HepG2 (cell line): ENCODE data around the gene ISOC2. TPM values are rescaled to one million over a fixed set of nuclear protein-coding genes. Genes with fewer than 3 reads are reported as not detected.
A peak's percentile ranks its signal among the peaks of the same experiment; 100 is the strongest.

Source experiments
- AHDC1 ChIP-seq: sonication (generic); formaldehyde crosslinking; IDR thresholded peaks from 2 replicates; pipeline ENCODE4 v1.5.1; 2020; ENCODE audit warnings: mild to moderate bottlenecking, missing genetic modification reagents, borderline replicate concordance
- ATF5 ChIP-seq: sonication (generic); formaldehyde crosslinking; IDR thresholded peaks from 2 replicates; pipeline ENCODE4 v1.4.0; 2020; ENCODE audit warnings: mild to moderate bottlenecking, low read depth, missing genetic modification reagents
- CENPBD1 ChIP-seq: sonication (generic); formaldehyde crosslinking; IDR thresholded peaks from 2 replicates; pipeline ENCODE4 v1.8.0; 2022; ENCODE audit warnings: missing genetic modification reagents, low read depth, mild to moderate bottlenecking, borderline replicate concordance
- CHCHD3 ChIP-seq: sonication (generic); formaldehyde crosslinking; IDR thresholded peaks from 2 replicates; pipeline ENCODE4 v1.8.0; 2022; ENCODE audit warnings: mild to moderate bottlenecking, missing genetic modification reagents, moderate library complexity
- GATAD2A ChIP-seq: IDR thresholded peaks from 2 replicates; pipeline ENCODE4 v1.6.1; 2016
- HMGA1 ChIP-seq: sonication (generic); formaldehyde crosslinking; conservative IDR thresholded peaks from 2 replicates; pipeline ENCODE4 v1.4.0; 2020; ENCODE audit warnings: missing genetic modification reagents
- HNRNPH1 ChIP-seq: fragments of 200-400 bp; formaldehyde crosslinking; optimal IDR thresholded peaks from 2 replicates; pipeline ENCODE3; 2017; ENCODE audit warnings: mild to moderate bottlenecking, low read depth, low read length
- ISX ChIP-seq: sonication (generic); formaldehyde crosslinking; conservative IDR thresholded peaks from 2 replicates; pipeline ENCODE4 v1.5.0; 2020; ENCODE audit warnings: missing genetic modification reagents
- JUN ChIP-seq: sonication (generic); formaldehyde crosslinking; IDR thresholded peaks from 2 replicates; pipeline ENCODE4 v1.4.0; 2020; ENCODE audit warnings: mild to moderate bottlenecking, missing genetic modification reagents
- KDM2A ChIP-seq: sonication (generic); formaldehyde crosslinking; IDR thresholded peaks from 2 replicates; pipeline ENCODE4 v1.4.0; 2020; ENCODE audit warnings: low read depth, missing genetic modification reagents, borderline replicate concordance
- MXD4 ChIP-seq: IDR thresholded peaks from 2 replicates; pipeline ENCODE4 v1.6.1; 2016; ENCODE audit warnings: mild to moderate bottlenecking, missing biosample characterization, missing genetic modification reagents
- NPAS2 ChIP-seq: sonication (generic); formaldehyde crosslinking; IDR thresholded peaks from 2 replicates; pipeline ENCODE4 v1.8.0; 2022; ENCODE audit warnings: mild to moderate bottlenecking, missing genetic modification reagents, borderline replicate concordance
- SOX13 ChIP-seq, 3 experiments: fragments of 450-650 bp in 1 of 3; sonication (generic) in 1 of 3; formaldehyde crosslinking in 1 of 3; IDR thresholded peaks in 2 of 3; conservative IDR thresholded peaks in 1 of 3; 2 replicates each; pipeline versions ENCODE4 v1.5.0 to v1.6.1; 2016 to 2020; ENCODE audit warnings: antibody characterized with exemption in 1 of 3, mild to moderate bottlenecking in 1 of 3, missing compliant biosample characterization in 1 of 3, missing genetic modification reagents in 1 of 3, moderate library complexity in 1 of 3
- ZFP36 ChIP-seq: fragments of 150-350 bp; IDR thresholded peaks from 2 replicates; pipeline ENCODE4 v1.6.1; 2018; ENCODE audit warnings: borderline replicate concordance, low read length, low read depth; ENCODE audit not compliant: partially characterized antibody
- ZIK1 ChIP-seq: sonication (generic); formaldehyde crosslinking; IDR thresholded peaks from 2 replicates; pipeline ENCODE4 v1.5.0; 2020; ENCODE audit warnings: mild to moderate bottlenecking, low read depth, missing genetic modification reagents, borderline replicate concordance
- ZNF12 ChIP-seq: sonication (generic); formaldehyde crosslinking; IDR thresholded peaks from 2 replicates; pipeline ENCODE4 v1.5.0; 2020; ENCODE audit warnings: missing genetic modification reagents
- ZNF136 ChIP-seq: sonication (generic); formaldehyde crosslinking; IDR thresholded peaks from 2 replicates; pipeline ENCODE4 v1.8.1; 2022; ENCODE audit warnings: low read depth, mild to moderate bottlenecking, moderate library complexity, missing genetic modification reagents
- ZNF17 ChIP-seq: sonication (generic); formaldehyde crosslinking; IDR thresholded peaks from 2 replicates; pipeline ENCODE4 v1.5.0; 2020; ENCODE audit warnings: mild to moderate bottlenecking, missing genetic modification reagents
- ZNF18 ChIP-seq: sonication (generic); formaldehyde crosslinking; IDR thresholded peaks from 2 replicates; pipeline ENCODE4 v1.8.0; 2022; ENCODE audit warnings: mild to moderate bottlenecking, missing genetic modification reagents; ENCODE audit not compliant: insufficient replicate concordance
- ZNF264 ChIP-seq: sonication (generic); formaldehyde crosslinking; IDR thresholded peaks from 2 replicates; pipeline ENCODE4 v1.4.0; 2020; ENCODE audit warnings: missing genetic modification reagents
- ZNF552 ChIP-seq: sonication (generic); formaldehyde crosslinking; IDR thresholded peaks from 2 replicates; pipeline ENCODE4 v1.9.0; 2022; ENCODE audit warnings: missing genetic modification reagents, mild to moderate bottlenecking, borderline replicate concordance
- polyA plus RNA-seq, 8 experiments: library from polyadenylated mRNA; depleted of rRNA in 3 of 8; stranded (reverse) in 7 of 8; unstranded in 1 of 8; fragments of >200 nt; fragmentation: Illumina TruSeq in 4 of 8; extraction: Trizol in 4 of 8; gene quantifications; 2 replicates each; pipeline versions ENCODE4 v1.2.1 to v1.2.3, GENCODE V29; 2011 to 2016; ENCODE audit warnings: low read depth in 4 of 8, missing spikeins in 1 of 8, mixed read lengths in 1 of 8; ENCODE audit not compliant: insufficient read depth in 1 of 8
- total RNA-seq, 5 experiments: library from RNA; depleted of rRNA; stranded (reverse); fragments of >200 nt; fragmentation: Illumina TruSeq; extraction: Trizol; gene quantifications; 2 replicates each; pipeline ENCODE4 v1.2.3, GENCODE V29; 2016; ENCODE audit warnings: low read depth in 1 of 5

Gene ISOC2
- total and polyA plus RNA-seq, 2 of the 13 experiments (the other 11 are each of a cell fraction or from before 2014, with no cell fraction given): 76.8 to 105 TPM

- TF ChIP-seq HMGA1: no peak
- peak; percentile 86 for TF ChIP-seq ZIK1 (CRISPR knock-in tag)
- TF ChIP-seq HNRNPH1: no peak
- TF ChIP-seq AHDC1 (CRISPR knock-in tag): no peak
- 0 out of 2 replicates have a peak, but pooled peaks have one; percentile 25 for TF ChIP-seq ATF5
- TF ChIP-seq ZNF552 (CRISPR knock-in tag): no peak
- no peak for TF ChIP-seq ZNF18 (CRISPR knock-in tag)
- TF ChIP-seq ISX (CRISPR knock-in tag): no peak
- TF ChIP-seq KDM2A (CRISPR knock-in tag): peak; percentile 31
- TF ChIP-seq GATAD2A (CRISPR knock-in tag): peak; percentile 47; the same call in 1 of the 2 replicates
- TF ChIP-seq ZNF264 (CRISPR knock-in tag): no peak; the same call in 1 of the 2 replicates
- no peak for TF ChIP-seq ZNF17 (CRISPR knock-in tag)
- no peak for TF ChIP-seq ZNF12 (CRISPR knock-in tag)
- TF ChIP-seq MXD4 (CRISPR knock-in tag): no peak
- peak; percentile 15; the same call in 1 of the 2 replicates for TF ChIP-seq JUN (CRISPR knock-in tag)
- TF ChIP-seq CENPBD1 (CRISPR knock-in tag): no peak
- no peak for TF ChIP-seq NPAS2 (CRISPR knock-in tag)
- TF ChIP-seq CHCHD3 (CRISPR knock-in tag): peak; percentile 25; the same call in 1 of the 2 replicates
- no peak; the same call in 1 of the 2 replicates for TF ChIP-seq ZNF136
- TF ChIP-seq SOX13 (IDR thresholded peaks at IDR 0.05): peak; percentile 24; the same call in 1 of the 2 replicates
- peak in 1 of 2 experiments; percentile 54; a peak in 2 of 4 replicates for TF ChIP-seq SOX13 (CRISPR knock-in tag; conservative IDR thresholded peaks at IDR 0.05 in 1 of 2, IDR thresholded peaks at IDR 0.05 in 1 of 2)
- TF ChIP-seq ZFP36: no peak
These were observed at the start of gene ISOC2 (continued) for GRCh38 chr19:55461259-55461973.
